HG02840 (cell line): ENCODE results near the gene MAPK9.

ENCODE experiments used
- ATAC-seq: cut with Tn5 transposase; IDR thresholded peaks from one replicate; pipeline ENCODE4 v1.9.1; 2021; ENCODE audit warnings: mild to moderate bottlenecking, moderate library complexity, moderate number of reproducible peaks; ENCODE audit not compliant: unreplicated experiment, low FRiP score

Gene MAPK9

DNA sequence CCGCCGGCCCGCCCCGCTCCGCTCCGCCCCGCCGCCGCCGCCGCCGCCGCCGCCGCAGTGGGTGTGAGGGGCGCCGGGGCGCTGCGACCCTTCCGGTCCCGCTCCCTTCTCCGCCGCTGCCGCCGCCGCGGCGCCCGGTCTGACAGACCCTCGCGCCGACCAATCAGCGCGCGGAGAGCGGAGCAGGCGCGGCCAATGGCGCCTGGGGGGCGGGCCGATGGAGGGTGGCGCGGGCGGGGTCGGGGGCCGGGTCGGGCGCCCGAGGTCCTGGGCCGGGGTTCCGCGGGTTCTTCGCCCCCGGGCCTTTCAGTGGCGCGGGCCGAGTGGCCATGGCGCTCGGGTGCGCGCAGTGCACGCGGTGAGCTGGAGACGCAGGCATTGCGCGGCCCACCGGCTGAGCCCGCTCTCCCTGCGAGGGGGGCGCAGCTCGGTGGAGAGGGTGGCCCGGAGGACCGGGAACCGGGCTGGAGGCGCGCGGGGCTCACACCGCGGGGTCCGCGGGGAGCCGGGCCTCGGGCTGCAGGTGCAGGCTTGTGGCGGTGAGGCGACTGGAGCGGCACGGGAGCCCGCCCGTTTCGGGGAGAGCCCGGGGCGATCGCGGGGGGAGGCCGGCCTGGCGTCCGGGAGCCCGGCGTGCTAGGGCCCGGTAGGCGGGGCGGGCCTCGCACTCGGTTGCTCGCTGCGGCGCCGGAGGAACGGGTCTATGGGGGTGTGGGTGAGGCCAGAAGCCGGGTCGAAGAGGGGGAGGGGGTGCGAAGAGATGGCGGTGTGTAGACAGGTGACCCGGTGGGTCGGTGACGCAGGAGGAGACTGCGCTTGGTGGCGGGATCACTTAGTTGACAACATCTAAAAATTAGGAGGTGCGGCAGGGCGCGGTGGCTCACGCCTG lies at the start of gene MAPK9:
Gene MAPK9 (minus strand): TSS at position 141 of the 889 bp plus-strand sequence. CDS start 11,522 bp downstream, outside the sequence.
- peak; percentile 80 for ATAC-seq

GRCh38 chr5:180341595-180341994 lies 49.7 kb upstream of the MAPK9 start:
- ATAC-seq: no peak

- no peak for ATAC-seq
Measured at GRCh38 chr5:180340856-180341255, 49.0 kb upstream of the MAPK9 start.

GRCh38 chr5:180339583-180340183 lies 47.8 kb upstream of the MAPK9 start:
- no peak for ATAC-seq

DNA sequence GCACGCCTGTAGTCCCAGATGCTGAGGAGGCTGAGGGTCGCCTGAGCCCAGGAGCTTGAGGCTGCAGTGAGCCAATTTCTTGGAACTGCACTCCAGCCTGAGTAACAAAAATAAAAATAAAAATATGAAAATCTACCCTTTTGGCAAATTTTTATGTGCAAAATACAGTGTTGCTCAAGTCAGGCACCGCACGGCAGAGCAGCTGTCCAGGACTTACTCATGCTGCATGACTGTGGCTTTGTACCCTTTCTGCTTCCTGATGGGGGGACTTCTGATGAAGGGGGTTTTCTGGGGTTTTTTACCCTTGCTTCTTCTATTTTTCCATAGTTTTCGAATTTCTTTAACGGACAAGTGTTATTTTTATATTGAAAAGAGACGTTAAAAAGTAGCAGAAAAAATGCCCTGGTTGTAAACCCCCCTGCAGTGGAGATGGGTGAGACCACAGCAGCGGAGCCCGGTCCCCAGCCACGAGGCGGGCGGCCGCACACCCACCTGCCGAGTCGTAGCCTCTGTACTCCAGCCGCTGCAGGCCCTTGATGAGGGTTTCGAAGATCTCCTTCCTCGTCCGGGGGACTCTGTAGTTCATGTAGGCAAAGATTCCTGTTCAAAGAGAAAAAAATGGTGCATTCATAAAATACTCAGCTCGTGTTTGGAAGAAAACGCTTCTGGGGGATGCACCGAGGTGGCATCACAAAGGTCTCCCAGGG lies 46.3 kb upstream of the MAPK9 start:
- no peak for ATAC-seq

DNA sequence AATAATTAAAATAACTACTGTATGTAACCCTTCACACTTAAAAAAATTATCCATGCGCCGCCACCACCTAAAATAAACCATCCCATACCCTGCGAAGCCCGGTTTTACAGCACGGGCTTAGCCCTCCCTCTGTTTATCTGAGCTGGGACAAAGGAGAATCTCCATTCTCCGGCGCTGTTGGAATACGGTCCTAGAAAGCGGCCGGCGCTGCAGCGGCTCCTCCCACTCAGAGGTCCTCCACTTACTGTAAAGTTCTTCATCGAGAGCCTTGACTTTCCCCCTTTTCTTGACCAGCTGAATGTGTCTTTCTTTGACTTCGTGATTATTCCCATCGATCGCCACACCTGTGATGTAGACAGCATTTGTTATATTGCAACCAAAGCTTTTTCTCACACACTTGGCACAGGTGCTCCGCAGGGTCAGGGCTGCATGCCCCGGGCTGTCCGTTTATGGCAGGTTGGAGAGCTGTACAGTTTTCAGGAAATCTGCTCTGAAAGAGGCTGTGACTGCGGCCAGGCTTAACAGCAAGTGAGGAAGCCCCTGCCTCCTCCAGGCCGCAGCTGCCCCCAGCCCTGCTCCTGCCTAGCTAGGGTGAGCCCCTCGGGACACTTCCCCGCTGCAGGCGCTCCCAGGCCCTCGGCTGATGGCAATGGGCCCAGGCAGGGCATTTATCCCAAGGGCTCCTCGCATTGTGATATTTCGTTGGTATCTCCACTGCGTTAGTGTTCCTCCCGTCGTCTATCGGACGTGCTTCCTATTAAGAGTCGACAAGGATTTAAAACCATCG lies 44.5 kb upstream of the MAPK9 start:
- ATAC-seq: no peak

GRCh38 chr5:180335614-180336233 lies 43.8 kb upstream of the MAPK9 start:
- ATAC-seq: no peak

DNA sequence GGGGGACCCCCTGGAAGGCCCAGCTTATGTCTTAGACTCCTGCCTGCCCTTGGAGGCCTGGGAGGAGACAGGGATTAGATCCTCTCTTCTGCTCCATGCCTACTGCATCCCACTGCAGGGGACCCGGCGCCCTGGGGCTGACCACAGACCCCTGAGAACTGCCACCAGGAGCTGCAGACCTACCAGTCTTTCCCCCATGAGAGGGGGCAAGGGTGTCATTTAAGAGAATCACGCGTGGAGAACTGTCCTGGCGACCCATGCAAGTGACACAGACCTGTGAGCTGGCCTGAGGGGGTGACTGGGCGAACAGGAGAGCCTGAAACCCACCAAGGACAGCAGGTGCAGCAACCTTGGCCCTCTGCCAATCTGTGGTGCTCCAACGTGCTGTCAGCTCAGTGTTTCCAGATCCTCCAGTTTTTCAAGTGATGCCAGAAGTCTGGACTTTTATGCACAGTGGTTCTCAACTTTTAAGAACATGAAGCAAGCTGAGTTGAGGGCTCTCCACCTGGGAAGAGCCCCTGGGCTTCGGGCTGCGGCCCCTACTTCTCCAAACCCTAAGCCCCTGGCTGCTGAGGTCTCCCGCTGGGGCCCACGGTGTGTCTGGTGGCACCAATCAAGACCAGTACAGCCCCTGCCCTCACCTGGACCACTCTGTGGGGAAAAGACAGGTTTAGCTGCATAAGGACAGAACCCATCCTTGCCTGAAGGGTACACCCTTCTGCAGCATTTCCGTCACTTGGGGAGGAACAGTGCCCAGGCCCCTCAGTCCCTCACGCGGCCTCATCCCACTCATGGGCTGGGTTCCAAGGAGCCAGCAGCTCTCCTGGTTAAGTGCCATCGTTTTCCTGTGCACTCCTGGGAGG lies 43.1 kb upstream of the MAPK9 start:
- ATAC-seq: no peak

DNA sequence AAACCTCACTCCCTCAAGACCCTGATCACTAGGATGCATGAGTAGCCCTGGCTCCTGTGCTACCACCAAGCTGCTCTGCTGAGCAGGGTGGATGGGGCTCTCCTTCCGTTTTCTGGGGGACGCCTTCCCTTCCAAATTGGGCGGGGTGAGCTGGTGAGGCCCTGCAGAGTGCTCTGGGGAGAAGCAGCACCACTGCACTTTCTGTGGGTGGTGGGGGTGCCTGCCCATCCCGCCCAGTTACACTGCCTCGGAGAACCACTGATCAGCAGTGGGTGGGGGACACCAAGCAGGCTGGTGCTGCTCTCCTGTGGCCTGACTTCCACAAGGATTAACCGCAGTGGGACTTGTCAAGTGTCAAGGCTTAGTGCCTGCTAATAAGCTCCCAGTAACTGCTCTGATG lies 42.3 kb upstream of the MAPK9 start:
- ATAC-seq: no peak

DNA sequence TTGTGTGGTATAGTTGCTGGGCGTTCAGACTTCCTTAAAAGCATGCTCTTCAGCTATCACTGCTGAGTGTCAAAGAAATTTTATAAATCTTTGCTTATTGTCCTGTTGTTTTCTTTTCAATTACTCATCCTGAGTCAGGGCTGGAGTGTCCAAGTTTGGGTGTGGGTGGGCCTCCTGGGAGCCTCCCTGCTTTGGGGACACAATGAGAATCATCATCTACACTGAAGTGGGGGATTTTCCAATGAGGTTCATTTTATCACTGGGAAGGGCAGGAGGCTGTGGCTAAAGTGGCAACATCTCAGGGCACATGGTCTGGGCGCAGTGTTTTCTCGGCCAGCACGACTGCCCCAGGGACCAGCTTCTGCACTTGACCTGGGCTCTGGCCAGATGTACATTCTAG lies 41.8 kb upstream of the MAPK9 start:
- no peak for ATAC-seq

- ATAC-seq: no peak
Measured at GRCh38 chr5:180332861-180333260, 41.0 kb upstream of the MAPK9 start.

DNA sequence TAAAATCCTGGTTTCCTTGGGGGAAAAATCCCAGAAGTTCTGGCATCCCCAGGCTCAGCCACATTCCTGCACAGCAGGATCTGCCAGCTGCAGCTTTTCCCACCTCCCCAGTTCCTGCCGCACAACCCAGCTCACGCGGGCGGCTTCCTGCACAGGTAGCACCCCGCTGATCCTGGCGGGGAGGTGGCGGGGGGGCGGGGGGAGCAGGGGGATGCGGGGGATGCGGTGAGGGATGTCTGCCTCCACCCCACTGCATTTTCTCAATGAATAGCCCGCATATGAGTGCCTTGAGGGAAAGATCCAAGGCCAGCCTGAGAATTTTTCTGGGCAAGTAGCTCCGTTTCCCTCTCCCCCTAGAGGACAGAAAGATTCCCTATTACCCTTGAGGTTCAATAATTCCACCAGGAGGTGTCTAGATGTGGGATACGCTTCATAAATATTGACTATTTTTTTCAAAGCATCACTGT lies 40.2 kb upstream of the MAPK9 start:
- ATAC-seq: no peak

- ATAC-seq: no peak
Measured at GRCh38 chr5:180331647-180331950, 39.7 kb upstream of the MAPK9 start.

- ATAC-seq: no peak
Measured at GRCh38 chr5:180330810-180331646, 39.1 kb upstream of the MAPK9 start.

- no peak for ATAC-seq
Measured at GRCh38 chr5:180330270-180330648, 38.4 kb upstream of the MAPK9 start.

DNA sequence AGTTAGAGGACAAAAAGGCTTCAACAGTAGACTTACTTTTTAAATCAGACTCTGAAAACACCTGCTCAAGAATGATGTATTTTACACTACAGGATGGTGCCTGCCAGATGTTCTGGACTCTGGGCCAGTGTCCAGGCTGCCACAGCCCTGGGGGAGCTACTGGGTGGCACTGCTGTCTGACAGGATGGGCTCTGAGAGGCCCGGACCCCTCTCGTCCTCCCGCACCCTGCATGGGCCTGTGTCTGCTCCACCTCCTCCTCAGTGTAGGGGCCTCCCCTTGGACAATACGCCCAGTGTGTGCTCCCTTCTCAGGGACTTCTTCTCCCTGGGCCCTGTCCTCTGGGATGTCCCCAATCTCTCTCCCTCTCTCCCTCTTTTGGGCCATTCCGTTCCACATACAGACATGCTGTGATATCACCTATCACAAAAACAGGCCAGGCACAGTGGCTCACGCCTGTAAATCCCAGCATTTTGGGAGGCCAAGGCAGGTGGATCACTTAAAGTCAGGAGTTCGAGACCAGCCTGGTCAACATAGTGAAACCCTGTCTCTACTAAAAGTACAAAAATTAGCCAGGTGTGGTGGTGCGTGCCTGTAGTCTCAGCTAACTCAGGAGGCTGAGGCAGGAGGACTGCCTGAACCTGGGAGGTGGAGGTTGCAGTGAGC lies 37.9 kb upstream of the MAPK9 start:
- no peak for ATAC-seq

DNA sequence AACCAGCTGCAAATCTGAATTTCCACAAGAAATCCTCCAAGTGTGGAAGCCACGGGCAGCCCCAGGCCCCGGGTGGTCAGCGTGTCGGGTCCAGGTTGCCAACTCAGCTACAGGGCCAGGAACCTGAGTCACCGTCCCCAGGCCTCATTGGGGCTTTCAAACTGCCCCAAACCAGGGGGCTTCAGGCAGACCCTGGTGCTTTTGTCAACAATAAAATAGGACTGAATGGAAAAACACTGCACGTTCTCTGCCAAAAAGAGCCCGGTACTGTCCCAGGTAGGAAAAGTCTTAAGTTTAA lies 37.2 kb upstream of the MAPK9 start:
- no peak for ATAC-seq
